Ishikawa (cell line): ENCODE data around the gene WDR89.

Experiments
- CEBPB ChIP-seq: IDR thresholded peaks from 2 replicates; pipeline ENCODE4 v1.6.1; 2012
- CREB1 ChIP-seq: IDR thresholded peaks from 2 replicates; pipeline ENCODE4 v1.6.1; 2012; ENCODE audit warnings: low read depth
- EP300 ChIP-seq: IDR thresholded peaks from 2 replicates; pipeline ENCODE4 v1.6.1; 2012; ENCODE audit warnings: borderline replicate concordance
- FOXM1 ChIP-seq: IDR thresholded peaks from 2 replicates; pipeline ENCODE4 v1.6.1; 2012; ENCODE audit warnings: low read depth, borderline replicate concordance
- MAX ChIP-seq: IDR thresholded peaks from 2 replicates; pipeline ENCODE4 v1.6.1; 2012
- NFIC ChIP-seq: IDR thresholded peaks from 2 replicates; pipeline ENCODE4 v1.6.1; 2012
- RAD21 ChIP-seq: IDR thresholded peaks from 2 replicates; pipeline ENCODE4 v1.6.1; 2012; ENCODE audit warnings: low read depth
- REST ChIP-seq: IDR thresholded peaks from 2 replicates; pipeline ENCODE4 v1.6.1; 2012; ENCODE audit warnings: low read depth, mild to moderate bottlenecking
- TAF1 ChIP-seq: IDR thresholded peaks from 2 replicates; pipeline ENCODE4 v1.6.1; 2012; ENCODE audit warnings: low read depth, mild to moderate bottlenecking
- TCF12 ChIP-seq: IDR thresholded peaks from 2 replicates; pipeline ENCODE4 v1.6.1; 2012; ENCODE audit warnings: low read depth
- TEAD4 ChIP-seq: IDR thresholded peaks from 2 replicates; pipeline ENCODE4 v1.6.1; 2012
- USF1 ChIP-seq: IDR thresholded peaks from 2 replicates; pipeline ENCODE4 v1.6.1; 2012
- YY1 ChIP-seq: IDR thresholded peaks from 2 replicates; pipeline ENCODE4 v1.6.1; 2012; ENCODE audit warnings: low read depth
- ZBTB7A ChIP-seq: IDR thresholded peaks from 2 replicates; pipeline ENCODE4 v1.6.1; 2012; ENCODE audit warnings: low read depth

GRCh38 chr14:63686926-63687325 lies 45.3 kb upstream of the WDR89 start:
- TF ChIP-seq TEAD4 (no peak), ZBTB7A (no peak), CREB1 (no peak), MAX (no peak), FOXM1 (no peak), TAF1 (no peak), REST (no peak), RAD21 (no peak), TCF12 (no peak), CEBPB (no peak), NFIC (no peak), EP300 (no peak), USF1 (no peak), YY1 (no peak)
